ENCODE data around the gene THRA.

The THRA gene

DNA sequence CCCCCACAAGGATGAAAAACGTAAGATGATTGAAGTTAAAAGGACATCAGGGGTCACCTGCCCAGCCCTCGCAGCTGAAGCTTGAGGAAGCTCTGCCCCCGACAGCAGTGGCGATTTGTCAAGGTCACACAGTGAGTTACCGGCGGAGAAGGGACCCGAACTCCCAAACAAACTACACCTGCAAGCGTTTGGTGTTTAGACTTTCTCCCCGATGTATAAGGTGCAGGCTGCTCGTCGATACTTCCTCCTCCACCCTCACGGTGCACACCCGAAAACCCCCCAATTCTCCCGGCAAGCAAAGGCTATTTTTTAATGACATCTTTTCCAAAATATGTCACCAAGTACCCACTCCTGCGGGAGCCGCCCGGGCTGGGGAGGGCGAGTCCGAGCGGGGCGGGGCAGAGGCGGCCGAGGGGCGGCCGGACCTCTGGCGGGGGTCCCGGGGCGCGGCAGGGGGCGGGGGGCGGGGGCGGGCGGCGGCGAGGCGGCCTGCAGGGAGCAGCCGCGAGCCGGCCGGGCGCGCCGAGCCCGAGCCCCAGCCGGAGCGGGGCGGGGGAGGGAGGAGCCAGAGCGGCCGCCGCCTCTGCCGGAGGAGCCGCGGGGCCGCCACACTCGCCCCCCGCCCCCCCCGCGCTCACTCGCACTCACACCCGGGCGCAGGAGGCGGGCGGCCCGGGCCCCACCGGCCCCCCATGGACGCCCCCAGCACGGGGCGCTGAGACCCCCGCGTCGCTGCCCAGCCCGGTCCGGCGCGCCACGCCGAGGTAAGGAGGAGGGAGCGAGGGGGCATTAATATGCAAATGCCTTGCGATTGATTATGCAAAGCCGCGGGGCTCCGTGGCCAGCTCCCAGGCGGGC lies at the start of gene THRA:
THRA (plus strand) TSS at position 637 of the 858 bp plus-strand sequence. CDS start 11,524 bp downstream, outside the sequence.
- no peak for DNase-seq (ENCODE audit: low read depth in 2 of 2)

GRCh38 chr17:40014375-40014980 lies 48.3 kb upstream of the THRA start:
- no peak for DNase-seq (ENCODE audit: low read depth in 2 of 2)

DNA sequence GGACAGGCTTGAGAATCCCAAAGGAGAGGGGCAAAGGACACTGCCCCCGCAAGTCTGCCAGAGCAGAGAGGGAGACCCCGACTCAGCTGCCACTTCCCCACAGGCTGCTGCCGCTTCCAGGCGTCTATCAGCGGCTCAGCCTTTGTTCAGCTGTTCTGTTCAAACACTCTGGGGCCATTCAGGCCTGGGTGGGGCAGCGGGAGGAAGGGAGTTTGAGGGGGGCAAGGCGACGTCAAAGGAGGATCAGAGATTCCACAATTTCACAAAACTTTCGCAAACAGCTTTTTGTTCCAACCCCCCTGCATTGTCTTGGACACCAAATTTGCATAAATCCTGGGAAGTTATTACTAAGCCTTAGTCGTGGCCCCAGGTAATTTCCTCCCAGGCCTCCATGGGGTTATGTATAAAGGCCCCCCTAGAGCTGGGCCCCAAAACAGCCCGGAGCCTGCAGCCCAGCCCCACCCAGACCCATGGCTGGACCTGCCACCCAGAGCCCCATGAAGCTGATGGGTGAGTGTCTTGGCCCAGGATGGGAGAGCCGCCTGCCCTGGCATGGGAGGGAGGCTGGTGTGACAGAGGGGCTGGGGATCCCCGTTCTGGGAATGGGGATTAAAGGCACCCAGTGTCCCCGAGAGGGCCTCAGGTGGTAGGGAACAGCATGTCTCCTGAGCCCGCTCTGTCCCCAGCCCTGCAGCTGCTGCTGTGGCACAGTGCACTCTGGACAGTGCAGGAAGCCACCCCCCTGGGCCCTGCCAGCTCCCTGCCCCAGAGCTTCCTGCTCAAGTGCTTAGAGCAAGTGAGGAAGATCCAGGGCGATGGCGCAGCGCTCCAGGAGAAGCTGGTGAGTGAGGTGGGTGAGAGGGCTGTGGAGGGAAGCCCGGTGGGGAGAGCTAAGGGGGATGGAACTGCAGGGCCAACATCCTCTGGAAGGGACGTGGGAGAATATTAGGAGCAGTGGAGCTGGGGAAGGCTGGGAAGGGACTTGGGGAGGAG lies 47.5 kb upstream of the THRA start, which contains the start of gene CSF3:
CSF3 (plus strand) TSS at position 436 of the 993 bp plus-strand sequence; CDS start at position 471, 35 bp downstream.
- DNase-seq (ENCODE audit: low read depth in 2 of 2) = no peak

DNA sequence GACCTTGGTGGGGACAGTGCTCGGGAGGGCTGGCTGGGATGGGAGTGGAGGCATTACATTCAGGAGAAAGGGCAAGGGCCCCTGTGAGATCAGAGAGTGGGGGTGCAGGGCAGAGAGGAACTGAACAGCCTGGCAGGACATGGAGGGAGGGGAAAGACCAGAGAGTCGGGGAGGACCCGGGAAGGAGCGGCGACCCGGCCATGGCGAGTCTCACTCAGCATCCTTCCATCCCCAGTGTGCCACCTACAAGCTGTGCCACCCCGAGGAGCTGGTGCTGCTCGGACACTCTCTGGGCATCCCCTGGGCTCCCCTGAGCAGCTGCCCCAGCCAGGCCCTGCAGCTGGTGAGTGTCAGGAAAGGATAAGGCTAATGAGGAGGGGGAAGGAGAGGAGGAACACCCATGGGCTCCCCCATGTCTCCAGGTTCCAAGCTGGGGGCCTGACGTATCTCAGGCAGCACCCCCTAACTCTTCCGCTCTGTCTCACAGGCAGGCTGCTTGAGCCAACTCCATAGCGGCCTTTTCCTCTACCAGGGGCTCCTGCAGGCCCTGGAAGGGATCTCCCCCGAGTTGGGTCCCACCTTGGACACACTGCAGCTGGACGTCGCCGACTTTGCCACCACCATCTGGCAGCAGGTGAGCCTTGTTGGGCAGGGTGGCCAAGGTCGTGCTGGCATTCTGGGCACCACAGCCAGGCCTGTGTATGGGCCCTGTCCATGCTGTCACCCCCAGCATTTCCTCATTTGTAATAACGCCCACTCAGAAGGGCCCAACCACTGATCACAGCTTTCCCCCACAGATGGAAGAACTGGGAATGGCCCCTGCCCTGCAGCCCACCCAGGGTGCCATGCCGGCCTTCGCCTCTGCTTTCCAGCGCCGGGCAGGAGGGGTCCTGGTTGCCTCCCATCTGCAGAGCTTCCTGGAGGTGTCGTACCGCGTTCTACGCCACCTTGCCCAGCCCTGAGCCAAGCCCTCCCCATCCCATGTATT lies 46.5 kb upstream of the THRA start:
- no peak for DNase-seq (ENCODE audit: low read depth in 2 of 2)

GRCh38 chr17:40017422-40018080 lies 45.2 kb upstream of the THRA start:
- DNase-seq (ENCODE audit: low read depth in 2 of 2) = no peak

DNA sequence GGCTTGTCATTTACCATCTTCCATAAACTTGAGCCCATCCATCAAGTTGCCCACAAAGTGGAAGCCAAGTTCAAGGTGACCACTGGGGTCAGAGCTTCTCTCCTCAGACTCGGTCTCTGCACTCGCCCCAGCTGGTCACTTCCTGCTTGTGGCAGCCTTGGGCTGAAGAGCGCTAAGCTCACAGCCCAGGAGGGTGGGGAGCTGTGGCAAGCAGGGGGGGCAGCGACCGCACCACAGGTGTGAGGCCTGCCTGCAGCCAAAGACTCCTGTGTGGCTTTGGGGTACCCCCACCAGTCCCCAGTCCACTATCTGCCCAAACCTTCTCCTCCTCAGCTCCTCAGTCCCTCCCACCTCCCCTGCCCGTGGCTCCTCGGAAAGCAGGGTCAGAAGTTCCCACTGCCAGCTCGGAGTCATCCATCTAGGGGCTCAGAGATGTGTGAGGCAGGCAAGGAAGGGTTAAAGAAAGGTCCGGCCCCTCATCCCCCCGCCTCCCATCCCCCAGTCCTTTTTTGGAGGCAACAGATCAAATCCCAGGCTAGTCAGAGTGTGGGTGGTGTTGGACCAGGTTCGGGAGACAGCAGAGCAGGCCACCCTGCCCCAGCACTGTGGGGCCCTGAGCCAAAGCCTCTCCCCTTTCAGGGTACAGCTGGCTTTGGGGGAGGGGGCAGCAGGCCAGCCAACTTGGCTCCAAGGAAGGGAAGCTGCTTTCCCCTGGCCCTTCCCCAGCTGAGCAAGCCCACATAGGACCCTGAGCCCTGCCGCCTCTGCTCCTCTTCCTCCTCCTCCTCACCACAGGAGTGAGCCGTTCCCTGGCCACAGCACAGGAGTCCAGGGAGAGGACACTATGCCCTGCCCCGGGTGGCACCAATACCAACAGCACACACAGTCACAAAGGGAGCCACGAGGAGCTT lies 44.3 kb upstream of the THRA start:
- no peak for DNase-seq (ENCODE audit: low read depth in 2 of 2)

- no peak for DNase-seq (ENCODE audit: low read depth in 2 of 2)
Measured at GRCh38 chr17:40019140-40019991, 43.4 kb upstream of the THRA start.

DNA sequence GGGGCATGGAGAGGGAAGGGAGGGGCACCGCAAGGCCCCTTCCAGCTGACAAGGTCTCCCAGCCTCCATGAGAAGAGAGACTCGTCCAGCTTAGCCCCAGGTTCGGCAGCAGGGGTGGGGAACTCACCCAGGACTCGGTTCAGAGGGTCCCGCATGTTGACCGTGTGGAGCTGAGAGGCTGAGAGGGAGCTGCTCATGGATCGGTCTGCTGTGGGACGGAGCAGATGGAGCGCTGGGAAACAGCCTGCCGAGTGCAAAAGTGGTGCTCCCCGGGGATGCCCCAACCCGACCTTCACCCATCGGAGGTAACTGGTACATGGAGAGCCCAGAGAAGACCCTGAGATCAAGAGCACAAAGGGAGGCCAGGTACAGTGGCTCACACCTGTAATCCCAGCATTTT lies 42.6 kb upstream of the THRA start:
- DNase-seq (ENCODE audit: low read depth in 2 of 2) = no peak

DNA sequence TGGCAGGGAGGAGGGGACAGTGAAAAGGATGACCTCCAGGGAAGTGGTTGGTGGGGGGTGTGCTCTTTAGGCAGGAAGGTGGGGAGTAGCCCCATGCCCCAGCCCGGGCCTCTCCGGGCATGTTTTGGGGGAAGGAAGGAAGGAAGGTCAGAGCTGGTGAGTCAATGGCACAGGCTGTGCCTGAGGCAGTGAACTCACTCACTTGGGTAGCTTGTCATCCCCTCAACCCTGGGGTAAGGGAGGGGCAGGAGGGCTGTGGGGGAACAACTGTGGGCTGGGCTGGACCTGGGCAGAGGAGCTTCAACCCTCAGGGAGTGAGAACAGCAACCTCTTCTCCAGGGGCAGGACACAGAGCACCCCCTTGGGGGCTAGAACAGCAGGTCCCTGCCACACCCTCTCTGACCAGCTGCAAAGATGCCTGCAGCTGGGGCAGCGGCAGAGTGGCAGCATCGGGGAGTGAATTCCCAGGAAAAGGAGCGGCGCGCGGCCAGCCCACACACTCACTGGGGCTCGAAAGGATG lies 41.3 kb upstream of the THRA start:
- DNase-seq (ENCODE audit: low read depth in 2 of 2) = no peak

- no peak for DNase-seq (ENCODE audit: low read depth in 2 of 2)
Measured at GRCh38 chr17:40022497-40022896, 40.3 kb upstream of the THRA start.

GRCh38 chr17:40022961-40023541 lies 39.7 kb upstream of the THRA start:
- DNase-seq (ENCODE audit: low read depth in 2 of 2) = no peak

GRCh38 chr17:40023590-40024292 lies 39.0 kb upstream of the THRA start:
- DNase-seq (ENCODE audit: low read depth in 2 of 2) = no peak

DNA sequence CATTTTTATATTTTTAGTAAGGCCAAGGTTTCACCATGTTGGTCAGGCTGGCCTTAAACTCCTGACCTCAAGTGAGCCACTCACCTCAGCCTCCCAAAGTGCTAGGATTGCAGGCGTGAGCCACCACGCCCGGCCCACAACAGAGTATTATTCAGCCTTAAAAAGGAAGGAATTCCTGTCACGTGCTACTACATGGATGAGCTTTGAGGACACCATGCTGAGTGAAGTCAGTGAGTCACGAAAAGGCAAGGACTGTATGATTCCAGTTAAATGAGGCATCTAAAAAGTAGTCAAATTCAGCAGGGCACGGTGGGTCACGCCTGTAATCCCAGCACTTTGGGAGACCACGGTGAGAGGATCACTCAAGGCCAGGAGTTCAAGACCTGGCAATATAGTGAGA lies 37.9 kb upstream of the THRA start:
- no peak for DNase-seq (ENCODE audit: low read depth in 2 of 2)

GRCh38 chr17:40025559-40025958 lies 37.2 kb upstream of the THRA start:
- DNase-seq (ENCODE audit: low read depth in 2 of 2) = no peak

- DNase-seq (ENCODE audit: low read depth in 2 of 2) = no peak
Measured at GRCh38 chr17:40025991-40026815, 36.6 kb upstream of the THRA start.
